HCEC 1CT (cell line): ENCODE results near the gene LDB3.
"Not testable (repeated sequence)": the region's sequence is repeated elsewhere in the genome, so short reads cannot be mapped to it uniquely, and the experiment has no call there.

Experiments used
- DNase-seq: peaks from one replicate; pipeline ENCODE4 v3.0.0-alpha.2; 2017

LDB3 gene, protein sequence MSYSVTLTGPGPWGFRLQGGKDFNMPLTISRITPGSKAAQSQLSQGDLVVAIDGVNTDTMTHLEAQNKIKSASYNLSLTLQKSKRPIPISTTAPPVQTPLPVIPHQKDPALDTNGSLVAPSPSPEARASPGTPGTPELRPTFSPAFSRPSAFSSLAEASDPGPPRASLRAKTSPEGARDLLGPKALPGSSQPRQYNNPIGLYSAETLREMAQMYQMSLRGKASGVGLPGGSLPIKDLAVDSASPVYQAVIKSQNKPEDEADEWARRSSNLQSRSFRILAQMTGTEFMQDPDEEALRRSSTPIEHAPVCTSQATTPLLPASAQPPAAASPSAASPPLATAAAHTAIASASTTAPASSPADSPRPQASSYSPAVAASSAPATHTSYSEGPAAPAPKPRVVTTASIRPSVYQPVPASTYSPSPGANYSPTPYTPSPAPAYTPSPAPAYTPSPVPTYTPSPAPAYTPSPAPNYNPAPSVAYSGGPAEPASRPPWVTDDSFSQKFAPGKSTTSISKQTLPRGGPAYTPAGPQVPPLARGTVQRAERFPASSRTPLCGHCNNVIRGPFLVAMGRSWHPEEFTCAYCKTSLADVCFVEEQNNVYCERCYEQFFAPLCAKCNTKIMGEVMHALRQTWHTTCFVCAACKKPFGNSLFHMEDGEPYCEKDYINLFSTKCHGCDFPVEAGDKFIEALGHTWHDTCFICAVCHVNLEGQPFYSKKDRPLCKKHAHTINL

GRCh38 chr10:86668297-86669165 is at the start of gene LDB3:
Gene LDB3, plus strand, starts transcription at chr10:86668511. Its CDS starts 181 bp downstream, at chr10:86668692.
- DNase-seq = no peak

- no peak for DNase-seq
Measured at GRCh38 chr10:86628311-86628710, 40.0 kb upstream of the LDB3 start.

GRCh38 chr10:86630079-86630478 is 38.2 kb upstream of the LDB3 start:
- no peak for DNase-seq

DNA sequence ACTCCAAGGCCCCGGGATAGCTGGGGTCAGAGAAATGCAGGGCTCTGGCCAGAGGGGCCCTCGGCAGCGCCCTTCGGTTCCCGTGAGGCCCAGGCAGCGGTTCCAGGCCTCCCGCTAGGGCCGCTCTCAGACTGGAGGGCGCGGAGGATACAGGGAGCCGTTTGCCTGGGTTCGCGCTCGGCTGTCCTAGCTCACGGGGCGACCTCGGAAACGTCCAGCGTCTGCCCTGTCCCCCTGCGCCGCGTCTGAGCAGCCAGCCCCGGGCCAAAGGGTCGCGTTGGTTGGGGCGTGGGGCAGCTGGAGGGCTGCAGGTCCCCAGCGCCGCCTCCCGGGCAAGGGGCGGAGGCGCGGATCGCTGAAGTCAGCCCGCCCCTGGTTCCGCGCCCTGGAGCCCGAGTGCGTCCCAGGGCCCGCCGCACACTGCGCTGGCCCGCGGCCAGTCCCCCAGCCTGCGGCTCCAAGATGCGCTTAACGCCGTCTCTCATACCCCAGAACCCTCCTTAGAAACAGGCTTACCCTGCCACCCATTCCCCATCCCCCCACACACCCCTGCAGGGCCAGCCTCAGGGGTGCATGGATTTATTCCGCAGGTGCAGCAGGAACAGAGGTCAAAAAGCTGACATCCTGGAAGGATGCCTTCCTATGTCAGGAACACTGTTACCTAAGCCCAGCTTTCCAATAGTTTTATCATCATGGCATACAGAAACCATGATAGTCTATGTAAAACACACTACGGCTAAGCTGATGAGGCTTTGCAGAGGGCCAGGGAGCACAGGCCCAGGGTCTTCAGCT is 36.1 kb upstream of the LDB3 start:
- DNase-seq = peak; percentile 25

DNA sequence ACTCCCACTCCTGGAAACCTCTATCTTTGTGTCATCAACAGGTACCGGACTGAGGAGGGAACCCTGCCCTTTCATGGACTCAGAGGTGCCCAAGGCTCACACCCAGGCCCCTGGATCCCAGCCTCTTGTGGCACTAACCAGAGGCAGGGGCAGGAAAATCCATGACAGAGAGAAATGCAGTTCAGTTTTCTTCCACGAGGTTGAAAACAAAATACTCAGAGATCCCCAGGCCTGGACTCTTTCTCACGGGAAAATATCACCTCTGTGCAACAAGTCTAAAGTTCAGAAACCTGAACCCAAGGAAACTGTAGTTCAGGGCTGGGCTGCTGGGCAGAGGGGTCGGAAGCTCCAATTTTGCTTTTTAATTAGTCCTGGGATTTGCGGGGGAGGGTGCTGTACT is 35.4 kb upstream of the LDB3 start:
- DNase-seq = no peak

GRCh38 chr10:86635402-86635801 is 32.9 kb upstream of the LDB3 start:
- peak; percentile 89 for DNase-seq

- no peak for DNase-seq
Measured at GRCh38 chr10:86636311-86636710, 32.0 kb upstream of the LDB3 start.

- DNase-seq = no peak
Measured at GRCh38 chr10:86642021-86642420, 26.3 kb upstream of the LDB3 start.

- peak; percentile 67 for DNase-seq
Measured at GRCh38 chr10:86642499-86642898, 25.8 kb upstream of the LDB3 start.

DNA sequence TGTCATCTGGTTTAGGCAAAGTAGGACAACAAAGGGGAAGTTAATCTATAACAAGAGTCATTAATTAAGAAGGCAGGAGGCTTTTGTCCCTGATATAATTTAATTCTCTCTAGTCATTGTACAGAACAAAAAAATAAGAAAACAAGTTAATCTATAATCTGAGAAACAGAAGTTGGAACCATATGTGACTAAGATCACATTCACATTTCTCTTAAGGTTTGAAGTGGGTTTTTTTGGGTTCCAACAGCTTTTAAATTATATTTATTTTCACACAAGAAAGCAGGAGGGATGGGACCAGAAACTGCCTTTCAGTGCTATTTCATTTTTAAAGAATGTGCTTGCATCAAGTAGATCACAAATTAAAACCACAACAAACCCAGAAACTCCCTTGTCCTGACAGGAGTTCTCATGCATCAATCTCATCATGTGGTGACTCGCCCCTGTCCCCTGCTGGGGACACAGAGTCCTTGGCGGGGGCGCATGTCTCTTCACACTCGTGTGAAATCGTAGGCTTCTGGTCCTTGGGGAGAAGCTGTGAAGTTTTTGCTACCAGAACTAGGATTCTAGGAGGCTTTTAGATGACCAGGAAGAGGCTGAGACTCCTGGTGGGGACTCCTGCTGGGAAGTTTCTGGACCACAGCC is 24.0 kb upstream of the LDB3 start:
- DNase-seq = no peak

DNA sequence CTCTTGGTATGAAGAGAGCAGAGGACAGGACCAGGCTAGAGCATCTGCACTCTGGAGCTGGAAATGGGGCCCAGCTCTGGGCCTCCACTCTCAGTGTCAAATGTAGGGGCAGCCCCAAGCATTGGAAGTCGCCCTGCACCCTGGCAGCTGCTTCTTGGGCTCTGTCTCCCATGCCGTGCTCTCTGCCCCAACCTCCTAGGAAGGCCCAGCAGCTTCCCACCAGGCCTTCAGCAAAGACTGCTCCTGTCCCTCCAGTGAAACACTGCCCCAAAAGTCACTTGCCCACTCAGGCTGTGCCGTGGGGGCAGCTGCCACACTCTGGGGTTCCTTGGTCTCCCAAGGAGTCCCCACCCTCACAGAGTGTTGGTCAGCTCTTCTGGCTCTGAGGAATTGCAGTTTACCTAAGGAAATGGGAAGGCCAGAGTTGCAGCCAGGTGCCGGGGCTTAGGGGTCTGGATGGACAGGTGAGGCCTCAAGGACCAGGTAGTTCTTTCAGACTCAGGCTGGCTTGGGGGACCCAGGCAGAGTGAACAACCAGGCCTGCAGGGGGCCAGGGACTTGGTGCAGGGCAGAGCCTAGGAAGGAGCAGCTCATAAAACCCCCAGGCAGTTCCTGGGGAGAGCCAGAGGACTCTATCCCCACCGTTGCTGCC is 23.4 kb upstream of the LDB3 start:
- no peak for DNase-seq

GRCh38 chr10:86645621-86646165 is 22.6 kb upstream of the LDB3 start:
- not testable (repeated sequence) for DNase-seq

- no peak for DNase-seq
Measured at GRCh38 chr10:86646532-86646931, 21.8 kb upstream of the LDB3 start.

DNA sequence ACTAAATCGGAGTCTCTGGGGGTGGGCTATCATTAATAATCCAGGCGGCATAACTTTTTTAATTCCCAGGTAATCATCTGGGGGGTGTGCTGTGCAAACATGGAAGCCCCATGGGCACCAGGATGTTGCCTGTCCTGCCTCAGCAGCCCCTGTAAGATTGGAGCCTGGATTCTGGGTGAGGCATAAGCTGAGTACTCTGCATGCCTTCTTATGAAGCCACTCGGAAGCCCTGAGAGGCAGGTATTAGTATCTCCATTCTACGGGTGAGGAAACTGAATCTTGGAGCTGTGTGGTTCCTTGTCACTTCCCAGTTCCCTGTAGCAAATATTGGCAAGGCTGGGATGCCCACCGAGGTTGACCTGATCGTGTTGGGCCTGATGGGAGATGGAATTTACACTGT is 21.4 kb upstream of the LDB3 start:
- DNase-seq = no peak

DNA sequence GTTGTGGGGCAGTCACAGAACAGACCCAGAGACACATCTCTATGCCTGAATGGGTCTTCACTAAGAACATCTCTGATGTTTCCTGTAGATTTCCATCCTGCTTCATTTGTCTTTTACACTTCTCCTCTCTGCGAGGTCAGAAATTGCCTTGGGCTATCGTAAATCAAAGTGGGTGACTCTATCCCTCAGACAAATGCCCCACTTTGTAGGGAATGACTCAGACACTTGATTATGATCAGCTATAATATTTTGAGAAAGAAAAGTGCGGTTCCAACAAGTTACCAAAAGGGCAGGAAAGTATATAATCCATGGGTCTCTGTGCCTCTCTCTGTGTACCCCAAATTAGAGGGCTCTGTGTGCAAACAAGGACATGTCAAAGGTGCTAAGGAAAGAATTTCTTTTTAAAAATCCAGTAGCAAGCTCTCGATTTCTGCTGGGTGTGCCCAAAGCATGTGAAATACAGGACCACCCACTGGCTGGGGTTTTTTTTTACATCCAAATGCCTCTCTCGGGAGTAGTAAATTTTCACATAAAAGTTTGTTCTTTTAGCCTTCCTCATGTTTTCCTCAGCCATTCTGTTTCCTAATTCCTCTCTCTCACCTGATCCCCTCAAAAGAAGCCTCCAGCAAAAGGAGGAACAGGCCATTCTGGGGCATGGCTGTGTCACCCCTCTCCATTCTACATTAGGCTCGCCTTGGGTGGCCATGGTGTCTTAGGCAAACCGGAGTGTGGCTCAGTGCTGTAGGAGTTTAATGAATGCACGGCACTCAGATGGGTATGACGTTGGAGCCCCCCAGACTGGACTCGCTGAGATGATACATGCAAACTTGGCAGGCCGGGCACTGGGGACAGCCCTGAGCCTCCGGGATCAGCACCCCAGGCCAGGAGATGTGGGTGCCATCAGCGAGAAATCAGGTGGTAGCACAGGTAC is 20.3 kb upstream of the LDB3 start:
- DNase-seq = no peak

- DNase-seq = peak; percentile 55
Measured at GRCh38 chr10:86648704-86649427, 19.4 kb upstream of the LDB3 start.

GRCh38 chr10:86649471-86650150 is 18.7 kb upstream of the LDB3 start:
- DNase-seq = no peak

GRCh38 chr10:86650151-86650550 is 18.2 kb upstream of the LDB3 start:
- no peak for DNase-seq
